ENCODE measurements around the gene CDYL2.
"Not testable (repeated sequence)": the region's sequence is repeated elsewhere in the genome, so short reads cannot be mapped to it uniquely, and the experiment has no call there.

The CDYL2 gene

DNA sequence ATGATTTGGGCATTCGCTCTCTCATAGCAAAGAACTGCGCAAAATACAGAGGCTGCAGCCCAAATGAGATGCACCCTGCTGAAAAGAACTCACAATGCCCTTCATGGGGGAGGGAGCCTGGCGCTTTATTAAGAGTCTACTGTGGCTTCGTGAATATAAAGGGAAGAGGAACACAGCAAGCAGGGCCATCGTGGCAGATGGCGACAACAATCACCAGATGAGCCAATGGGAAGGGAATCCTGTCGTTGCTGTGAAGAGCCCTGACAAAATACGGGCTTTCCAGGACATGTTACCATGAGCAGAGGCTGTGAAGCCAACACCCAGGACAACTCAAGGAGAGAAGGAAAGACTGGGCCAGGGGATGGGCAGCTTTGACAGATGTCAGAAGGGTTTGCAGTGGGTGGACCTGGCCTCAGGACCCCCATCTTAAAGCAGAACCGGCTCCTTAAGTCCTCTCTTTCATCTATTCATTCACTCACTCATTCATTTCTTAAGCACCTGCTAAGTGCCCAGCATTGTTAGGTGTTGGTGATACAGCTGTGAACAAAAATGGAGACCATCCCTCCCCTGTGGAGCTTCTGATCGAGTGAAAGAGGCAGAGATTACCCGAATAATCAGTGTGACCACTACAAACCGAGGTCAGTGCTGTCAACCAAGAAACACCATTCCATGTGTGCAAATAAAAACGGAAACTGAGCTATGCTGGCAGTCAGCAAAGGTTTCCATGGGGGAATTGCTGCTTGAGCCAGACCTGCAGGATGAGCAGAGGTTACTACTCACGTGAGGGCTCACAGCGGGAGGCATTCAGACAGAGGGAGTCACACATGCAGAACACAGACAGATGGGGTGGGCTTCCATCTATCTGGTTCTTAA lies 137.8 kb downstream of the CDYL2 start:
- no peak for DNase-seq

DNA sequence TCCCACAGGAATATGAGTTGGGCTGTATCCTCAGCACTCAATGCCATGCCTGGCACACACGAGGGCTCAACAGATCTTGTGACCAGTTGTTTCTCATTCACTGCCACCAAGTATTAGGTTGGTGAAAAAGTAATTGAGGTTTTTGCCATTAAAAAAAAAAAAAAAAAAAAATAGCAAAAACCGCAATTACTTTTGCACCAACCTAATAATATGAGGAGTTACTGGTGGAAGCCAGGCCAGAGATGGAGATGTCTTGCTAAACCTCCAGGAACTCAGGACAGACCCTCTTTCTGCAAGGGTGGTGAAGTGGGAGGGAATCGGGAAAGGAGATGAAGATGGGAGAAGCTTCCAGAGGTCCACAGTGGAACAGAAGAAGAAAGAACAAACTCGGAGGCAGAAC lies 139.0 kb downstream of the CDYL2 start:
- no peak for DNase-seq

DNA sequence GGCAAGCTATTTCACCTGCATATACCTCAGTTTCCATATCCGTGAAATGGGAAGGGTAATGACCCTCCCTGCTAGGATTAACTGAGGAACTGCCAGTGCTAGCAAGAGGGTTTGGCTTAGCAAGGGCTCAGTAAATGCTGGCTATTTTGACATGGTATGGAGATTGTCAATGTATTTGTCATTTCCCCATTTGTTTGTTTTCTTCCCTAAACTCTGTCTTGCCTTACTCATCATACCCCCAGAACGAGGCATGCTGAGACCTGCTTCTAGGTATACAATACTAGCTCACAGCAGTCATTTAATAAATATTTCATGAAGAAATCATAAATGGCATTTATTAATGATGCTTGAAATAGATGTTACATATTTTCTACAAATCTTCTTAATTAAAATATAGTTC lies 139.6 kb downstream of the CDYL2 start:
- DNase-seq, result no peak

DNA sequence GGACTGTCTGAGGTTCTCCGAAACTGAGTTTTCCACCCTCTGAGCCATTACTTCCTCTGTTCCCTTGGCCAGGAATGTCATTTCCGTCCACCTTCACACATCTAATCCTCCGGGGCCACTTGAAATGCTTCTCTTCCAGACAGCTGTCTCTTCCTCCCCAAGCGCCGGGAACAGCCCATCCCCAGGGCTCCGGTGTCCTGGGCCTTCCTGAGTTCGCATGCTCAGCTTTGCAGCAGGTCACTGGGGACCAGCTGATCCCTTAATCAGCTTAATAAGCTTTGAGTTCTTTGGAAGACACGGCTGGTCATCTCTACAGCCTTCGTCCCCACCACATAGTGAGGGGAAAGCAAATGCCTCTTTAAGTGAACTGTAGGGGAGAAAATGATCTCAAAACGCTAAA lies 140.2 kb downstream of the CDYL2 start:
- DNase-seq, result no peak

DNA sequence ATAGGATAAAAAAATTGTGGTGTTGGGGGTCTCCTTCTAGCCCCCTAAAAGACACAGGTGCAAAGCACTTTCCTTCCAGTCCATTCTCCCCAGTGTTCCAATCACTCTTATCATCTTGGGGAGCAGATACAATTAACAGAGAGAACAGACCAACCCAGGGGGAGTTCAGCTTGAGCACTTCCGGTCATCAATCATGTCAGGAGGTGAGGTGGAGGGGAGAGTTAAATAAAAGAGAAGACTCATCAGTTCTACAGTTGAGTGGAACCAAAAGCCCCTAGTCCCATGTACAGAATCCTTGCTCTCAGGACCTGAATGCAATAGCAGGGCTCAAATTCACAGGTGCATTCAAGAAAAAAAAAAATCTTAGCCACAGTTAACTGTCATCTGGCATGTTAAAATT lies 141.3 kb downstream of the CDYL2 start:
- no peak for DNase-seq

DNA sequence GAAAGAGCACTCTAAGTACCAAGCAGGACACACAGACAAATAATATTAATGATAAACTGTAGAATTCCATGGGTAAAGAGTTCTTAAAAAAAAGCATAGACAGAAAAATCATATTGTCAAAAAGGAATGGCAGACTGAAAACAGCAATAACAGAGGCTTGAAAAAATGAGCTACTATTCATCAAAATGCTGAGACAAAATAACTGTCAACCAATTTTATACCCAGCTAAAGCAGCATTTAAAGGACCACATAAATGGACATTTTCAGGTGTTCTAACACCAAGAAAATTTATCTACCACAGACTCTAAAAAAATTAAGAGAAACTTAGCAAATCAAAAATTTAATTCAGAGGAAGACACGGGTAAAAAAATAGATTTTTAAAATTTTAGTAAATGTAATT lies 144.5 kb downstream of the CDYL2 start:
- no peak for DNase-seq

DNA sequence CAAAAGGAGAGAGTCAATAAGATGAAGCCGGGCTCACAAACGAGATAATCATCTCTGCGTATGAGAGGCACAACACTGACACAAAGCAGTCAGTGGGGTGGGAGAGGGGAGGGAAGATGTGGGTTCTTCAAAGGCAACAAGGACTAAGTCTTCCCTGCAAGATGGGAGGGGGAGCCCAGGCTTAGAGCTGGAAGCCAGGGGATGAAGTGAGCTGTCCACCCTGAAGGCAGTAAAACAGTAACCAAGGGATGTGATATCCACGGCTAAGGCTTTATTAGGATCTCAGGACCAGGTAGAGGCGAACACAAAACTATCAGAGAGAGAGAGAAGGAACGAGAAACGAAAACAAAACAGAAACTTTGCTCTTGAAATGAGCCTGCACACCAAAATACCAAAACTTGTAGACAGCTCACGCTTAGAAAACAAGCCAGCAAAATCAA lies 147.7 kb downstream of the CDYL2 start:
- DNase-seq, result no peak

DNA sequence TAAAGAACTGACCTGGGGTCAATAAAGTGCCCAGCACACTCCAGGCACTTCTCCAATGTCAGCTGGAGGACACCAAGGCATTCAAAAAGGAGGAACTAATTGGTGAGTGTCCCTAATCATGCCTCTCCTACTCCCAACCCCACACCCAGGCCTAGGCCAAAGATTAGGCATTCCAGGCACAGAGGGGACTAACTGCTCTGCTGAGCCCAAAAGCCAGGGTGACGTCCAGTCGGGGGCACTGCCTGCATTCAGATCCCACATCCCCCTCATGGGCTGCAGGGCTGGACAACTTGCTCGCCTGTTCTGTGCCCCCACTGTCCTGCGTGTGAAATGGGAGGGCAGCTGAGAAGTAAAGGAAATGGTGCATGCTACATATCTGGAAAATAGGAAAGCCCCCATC lies 148.2 kb downstream of the CDYL2 start:
- no peak for DNase-seq

DNA sequence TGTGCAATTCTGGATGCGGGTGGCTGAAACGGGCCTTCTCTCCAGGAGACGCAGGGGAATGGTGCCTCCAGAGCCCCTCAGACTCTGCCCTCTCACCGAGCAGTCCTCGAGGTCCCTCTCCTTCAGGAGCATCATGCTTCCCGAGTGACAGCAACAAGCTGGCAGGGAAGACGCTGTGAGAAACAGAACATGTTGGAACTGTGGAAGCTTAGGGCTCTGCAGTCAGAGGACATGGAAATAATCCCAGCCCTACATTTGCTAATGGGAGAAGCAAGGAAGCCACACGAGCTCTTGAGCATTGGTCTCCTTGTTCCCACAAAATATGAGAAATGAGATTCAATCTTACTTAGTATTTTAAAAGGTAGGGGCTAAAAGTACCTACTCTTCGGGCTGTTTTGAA lies 148.6 kb downstream of the CDYL2 start:
- no peak for DNase-seq

DNA sequence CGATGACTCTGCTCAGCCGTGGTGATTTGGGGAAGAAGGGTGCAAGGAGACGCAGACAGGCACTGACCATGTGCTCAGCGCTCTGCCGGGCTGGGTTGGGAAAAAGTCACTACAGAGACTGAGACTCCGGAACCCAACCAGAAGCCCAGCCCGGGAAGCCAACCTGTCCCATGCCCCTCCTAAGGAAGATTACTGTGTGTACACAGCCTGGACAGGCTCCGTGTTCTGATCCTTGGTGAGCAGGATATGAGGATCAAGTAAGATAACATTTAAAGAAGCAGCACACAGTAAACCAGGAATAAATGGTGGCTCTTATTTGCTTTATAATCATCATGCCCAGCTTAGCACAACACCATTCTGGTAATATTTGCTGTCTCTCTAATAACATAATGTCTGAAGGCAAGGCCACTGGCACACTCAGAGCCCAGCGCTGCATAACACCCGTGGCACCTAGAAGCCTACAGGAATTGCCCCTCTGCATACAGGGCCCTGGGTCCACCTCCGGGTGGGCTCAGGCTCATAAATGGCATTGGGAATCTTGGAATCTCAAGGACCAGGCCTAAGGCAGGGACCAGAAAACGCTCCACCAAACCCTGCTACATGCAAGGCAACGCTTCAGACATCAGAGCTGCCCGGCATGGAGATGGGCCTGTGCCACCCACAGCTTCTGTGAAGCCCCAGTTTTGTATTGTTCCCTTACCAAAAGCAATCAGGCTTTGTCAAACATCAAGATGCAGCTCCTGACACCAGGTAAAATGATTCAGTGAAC lies 150.1 kb downstream of the CDYL2 start:
- DNase-seq, result no peak

DNA sequence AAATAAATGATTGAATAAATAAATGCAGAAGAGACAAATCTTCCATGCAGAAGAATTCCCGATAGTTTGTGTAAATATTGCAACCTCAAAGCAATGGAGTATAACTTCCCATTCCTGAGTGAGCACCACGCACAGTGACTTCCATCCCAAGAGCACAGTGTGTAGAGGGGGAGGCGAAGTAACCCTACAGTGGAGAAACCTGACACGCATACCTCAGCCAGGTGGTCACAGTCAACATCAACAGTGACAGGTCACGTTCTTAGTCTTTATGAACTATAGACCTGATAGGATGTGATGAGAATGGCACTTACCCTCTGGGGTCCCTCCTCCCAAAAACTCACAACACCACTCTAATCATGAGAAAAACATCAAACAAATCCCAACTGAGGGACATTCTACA lies 152.0 kb downstream of the CDYL2 start:
- DNase-seq, result no peak

DNA sequence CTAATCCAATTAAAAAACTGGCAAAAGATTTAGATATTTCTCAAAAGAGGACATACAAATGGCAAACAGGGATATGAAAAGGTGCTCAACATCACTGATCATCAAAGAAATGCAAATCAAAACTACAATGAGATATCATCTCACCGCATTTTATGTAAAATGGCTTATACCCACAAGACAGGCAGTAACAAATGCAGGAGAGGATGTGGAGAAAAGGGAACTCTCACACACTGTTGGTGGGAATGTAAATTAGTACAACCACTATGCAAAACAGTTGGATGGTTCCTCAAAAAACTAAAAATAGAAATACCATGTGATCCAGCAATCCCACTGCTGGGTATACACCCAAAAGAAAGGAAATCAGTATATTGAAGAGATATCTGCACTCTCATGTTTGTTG lies 154.1 kb downstream of the CDYL2 start:
- DNase-seq, result not testable (repeated sequence)

DNA sequence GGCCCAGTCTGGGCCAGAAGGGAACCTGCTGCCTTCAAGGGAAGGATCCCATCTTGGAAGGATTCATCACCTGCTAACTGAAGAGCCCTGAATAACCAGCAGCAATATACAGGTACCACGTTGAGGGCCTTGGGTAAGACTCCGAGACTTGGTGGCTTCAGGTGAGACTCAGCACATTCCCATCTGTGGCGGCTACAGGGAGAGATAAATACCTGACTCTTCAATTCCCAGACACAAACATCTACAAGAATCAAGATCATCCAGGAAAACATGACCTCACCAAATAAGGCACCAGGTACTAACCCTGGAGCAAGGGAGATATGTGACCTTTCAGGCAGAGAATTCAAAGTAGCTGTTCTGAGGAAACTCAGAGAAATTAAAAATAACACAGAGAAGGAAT lies 164.1 kb downstream of the CDYL2 start:
- DNase-seq, result no peak

DNA sequence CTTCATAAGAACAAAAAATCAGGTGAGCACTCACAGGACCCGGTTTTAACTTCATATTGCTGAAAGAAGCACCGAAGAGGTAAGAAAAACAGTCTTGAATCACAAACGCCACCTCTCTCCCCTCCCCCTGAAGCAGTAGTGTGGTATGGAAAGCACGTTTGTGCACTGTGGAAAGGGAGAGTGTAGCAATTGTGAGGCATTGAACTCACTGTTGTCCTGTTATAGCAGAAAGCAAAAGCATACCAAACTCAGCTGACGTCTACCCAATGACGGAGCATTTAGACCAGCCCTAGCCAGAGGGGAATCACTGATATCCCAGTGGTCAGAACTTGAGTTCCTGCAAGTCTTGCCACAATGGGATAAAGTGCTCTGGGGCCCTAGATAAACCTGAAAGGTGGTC lies 164.8 kb downstream of the CDYL2 start:
- DNase-seq, result no peak

DNA sequence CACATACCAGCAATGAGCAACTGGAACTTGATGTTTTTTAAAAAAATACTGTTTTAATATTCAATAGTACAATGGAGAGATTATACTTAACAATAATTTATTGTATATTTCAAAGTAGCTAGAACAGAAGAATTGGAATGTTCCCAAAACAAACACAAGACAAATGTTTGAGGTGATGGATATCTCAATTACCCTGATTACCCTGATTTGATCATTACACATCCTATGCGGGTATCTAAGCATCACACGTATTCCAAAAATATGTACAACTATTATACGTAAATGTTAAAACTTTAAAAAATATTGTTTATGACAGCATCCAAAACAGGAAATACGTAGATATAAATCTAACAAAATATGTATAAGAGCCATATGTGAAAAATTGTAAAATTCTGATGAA lies 166.8 kb downstream of the CDYL2 start:
- DNase-seq, result no peak

DNA sequence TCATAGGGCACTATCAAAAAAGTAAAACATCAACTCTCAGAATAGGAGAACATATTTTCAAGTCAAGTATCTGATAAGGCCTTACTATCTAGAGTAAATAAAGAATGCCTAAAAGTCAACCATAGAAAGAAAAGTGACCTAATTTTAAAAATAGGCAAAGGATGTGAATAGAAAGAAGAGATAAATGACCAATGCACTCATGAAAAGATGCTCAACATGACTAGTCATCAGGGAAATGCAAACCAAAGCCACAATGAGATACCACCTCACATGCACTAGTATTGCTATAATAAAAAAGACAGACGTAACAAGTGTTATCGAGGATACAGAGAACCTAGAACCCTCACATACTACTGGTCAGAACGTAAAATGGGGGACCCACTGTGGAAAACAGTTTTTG lies 172.8 kb downstream of the CDYL2 start:
- DNase-seq, result no peak

DNA sequence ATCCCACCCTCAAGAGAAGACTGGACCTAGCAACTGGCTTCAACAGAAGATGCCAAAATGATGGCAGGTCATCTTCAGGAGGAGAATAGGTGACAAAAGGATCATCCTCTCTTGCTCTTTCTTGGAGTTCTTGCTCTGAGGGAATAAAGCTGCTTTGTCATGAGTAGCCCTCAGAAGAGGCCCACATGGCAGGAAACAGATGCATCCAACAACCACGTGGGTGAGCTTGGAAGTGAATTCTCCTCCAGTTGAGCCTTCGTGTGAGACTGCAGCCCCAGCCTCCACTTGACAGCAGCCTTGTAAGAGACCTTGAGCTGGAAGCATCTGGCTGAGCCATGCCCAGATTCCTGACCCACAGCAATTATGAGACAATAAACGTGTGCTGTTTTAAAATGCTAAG lies 176.1 kb downstream of the CDYL2 start:
- no peak for DNase-seq

DNA sequence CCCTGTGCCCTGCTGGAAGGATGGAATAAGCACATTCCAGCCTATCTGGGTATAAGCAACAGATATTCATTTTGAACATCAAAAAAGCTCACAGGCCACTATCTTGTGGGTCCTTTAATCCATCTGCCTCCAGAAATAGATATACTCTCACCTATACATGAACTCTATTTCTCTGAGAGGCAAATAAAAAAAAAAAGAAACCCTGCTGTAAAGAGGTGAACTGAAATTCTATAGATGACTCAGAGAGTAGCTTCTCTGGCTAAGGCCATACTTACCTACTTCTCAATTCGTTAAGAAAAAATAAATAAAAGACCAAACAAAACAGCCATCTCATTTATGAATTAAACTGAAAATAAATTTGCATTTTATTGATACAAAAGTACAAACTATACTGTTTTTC lies 177.3 kb downstream of the CDYL2 start:
- no peak for DNase-seq

DNA sequence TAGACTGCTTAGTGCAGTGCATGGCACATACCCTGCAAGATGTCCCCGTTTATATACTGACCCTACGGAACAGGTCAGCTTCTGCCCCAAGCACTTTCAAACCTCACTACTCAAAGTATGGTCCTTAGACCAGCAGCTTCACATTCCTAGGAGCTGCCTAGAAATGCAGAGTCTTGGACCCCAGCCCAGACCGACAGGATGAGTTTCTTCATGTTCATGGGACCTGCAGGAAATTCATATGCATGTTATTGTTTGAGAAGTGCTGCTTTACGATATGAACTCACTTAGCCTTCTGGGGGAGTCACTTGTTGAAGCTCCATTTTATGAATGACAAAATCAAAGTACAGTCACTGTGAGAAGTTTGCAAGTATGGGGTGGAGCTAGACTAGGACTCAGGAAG lies 181.0 kb downstream of the CDYL2 start:
- DNase-seq, result no peak

DNA sequence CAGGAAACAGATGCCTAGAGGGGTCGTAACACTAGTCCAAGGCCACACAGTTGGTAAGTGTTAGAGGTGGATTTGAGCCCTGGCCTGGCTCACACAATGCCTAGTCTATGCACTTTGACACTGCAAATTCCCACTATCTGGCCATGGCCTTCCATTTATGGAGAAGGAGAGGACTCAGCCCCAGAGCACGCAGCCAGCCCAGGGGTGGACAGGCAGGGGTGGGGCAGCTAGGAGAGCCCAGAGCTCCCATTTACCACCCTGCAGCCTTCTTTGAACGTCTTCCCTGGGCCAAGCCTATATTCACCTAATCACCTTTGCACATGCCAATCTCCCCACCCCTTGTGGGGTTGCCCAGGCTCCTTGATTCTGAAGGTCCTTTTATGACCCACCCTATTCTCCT lies 182.4 kb downstream of the CDYL2 start:
- no peak for DNase-seq

DNA sequence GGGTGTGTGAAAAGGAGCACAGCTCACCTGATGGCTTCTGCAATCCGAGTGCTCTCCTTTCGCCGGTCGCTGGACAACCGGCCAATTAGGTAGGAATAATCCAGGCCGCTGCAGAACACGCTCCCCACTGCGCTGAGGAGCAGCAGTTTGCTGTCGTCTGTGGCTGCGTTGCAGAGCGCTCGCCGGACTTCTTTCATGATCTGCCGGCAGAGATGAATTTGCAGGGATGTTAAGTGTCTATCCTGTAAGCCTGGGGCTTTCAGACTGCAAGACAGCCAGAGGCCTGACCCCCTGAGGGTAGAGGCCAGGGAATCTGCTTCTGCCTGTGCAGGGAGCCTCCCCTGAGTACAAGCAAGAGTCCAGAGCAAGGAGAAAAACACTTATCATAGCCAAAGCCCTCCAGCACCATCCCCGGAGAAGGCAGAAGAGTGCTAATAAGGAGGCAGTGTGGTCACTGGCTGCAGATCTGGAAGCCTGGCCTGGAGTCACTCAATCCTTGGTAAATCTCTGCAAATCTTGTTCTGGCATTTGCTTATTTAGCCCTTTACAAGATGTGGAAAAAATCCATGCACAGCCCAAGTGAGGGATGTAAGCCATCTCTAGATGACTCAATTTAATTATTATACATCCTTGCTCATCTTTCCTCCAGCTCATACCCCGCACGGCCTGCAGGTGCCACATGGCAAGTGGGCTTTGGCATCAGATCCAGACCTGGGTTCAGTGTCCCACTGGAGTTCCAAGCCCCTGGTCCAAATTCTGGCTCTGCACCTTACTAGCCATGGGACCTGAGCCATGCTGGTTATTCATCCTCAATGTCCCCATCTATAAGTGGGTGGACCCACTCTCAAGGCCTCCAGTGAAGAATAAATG lies 183.4 kb downstream of the CDYL2 start:
- no peak for DNase-seq

DNA sequence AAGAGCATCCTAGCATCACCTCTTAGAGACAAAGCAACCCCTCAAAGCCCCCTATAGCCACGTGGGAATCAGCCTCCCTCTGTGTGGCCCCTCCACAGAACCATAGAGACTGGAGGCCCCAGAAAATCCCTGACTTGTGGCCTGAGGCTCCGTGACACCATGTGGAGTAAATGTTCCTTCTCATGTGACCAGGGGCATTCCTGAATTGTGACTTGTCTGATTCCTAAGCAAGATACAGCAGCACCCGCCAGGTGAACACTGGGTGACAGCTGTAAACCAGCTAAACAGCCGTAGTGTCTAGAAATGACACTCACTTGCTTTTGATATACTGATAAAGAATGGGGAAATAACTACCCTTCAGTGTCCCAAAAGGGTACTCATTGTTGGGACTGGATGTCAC lies 184.6 kb downstream of the CDYL2 start:
- DNase-seq, result no peak

DNA sequence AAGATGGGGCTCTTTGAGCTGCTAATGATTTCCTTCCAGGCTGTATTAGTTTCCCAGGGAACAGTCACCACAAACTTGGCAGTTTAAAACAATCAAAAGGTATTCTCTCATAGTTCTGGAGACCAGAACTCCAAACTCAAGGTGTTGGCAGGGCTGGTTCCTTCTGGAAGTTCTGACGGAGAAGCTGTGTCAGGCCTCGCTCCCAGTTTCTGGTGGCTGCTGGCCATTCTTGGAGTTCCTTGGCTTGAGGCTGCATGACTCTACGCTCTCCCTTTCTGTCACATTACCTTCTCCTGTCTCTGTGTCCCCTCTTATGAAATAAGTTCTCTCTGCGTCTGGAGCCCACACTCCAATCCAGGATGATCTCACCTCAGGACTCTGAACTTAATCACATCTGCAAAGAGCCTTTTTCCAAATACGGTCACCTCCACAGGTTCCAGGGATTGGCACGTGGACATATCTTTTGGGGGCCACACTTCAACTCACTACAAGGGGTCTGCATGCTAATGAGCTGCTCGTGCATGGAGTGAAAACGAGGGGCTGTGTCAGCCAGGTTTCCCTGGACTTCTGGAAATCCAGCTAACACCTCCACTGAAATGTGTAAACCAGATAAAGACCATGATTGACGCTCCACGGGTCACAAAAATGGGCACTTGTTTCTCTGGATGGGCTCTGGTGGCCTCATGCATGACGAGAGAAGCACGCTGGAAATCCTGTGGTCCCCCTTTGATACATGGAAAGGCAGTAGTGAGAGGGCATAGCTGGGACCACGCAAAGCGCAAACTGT lies 185.3 kb downstream of the CDYL2 start:
- DNase-seq, result no peak
